ENCODE results near the gene EMC8. TPM values are rescaled to one million over a fixed set of nuclear protein-coding genes. Genes with fewer than 3 reads are reported as not detected.

EMC8 gene
- total RNA-seq, 1 experiment from 2014 or later, result 24.2 TPM

GRCh38 chr16:85770741-85771140, 28.6 kb downstream of the EMC8 start:
- Histone ChIP-seq H3K4me2 (ENCODE audit: low read depth, low read length, poor library complexity, severe bottlenecking) (no peak overlapping the region), H3K9me2 (replicated peaks; ENCODE audit: insufficient read depth, low read length) (no peaks in the 10 kb centered on the region), H4K20me1 (ENCODE audit: insufficient read depth, low read depth, low read length) (no peaks in the 10 kb centered on the region), H2AFZ (ENCODE audit: low read length) (no peak overlapping the region), H3K9ac (ENCODE audit: low read length) (no peak overlapping the region), H3K4me1 (ENCODE audit: low read length) (no peaks in the 10 kb centered on the region), H3K27ac (ENCODE audit: low read length) (no peak overlapping the region), H3K4me3 (ENCODE audit: low read length) (no peak overlapping the region), H3K9me3 (ENCODE audit: low read length) (no peaks in the 10 kb centered on the region), H3K36me3 (ENCODE audit: insufficient read depth, low read length) (no peaks in the 10 kb centered on the region), H3K27me3 (ENCODE audit: low read length) (no peaks in the 10 kb centered on the region), H3K79me2 (ENCODE audit: low read length) (no peaks in the 10 kb centered on the region)
- DNase-seq, result no peak

- Histone ChIP-seq H2AFZ (ENCODE audit: low read length) (no peak overlapping the region), H3K9ac (ENCODE audit: low read length) (no peak overlapping the region), H3K36me3 (ENCODE audit: insufficient read depth, low read length) (no peaks in the 10 kb centered on the region), H3K4me2 (ENCODE audit: low read depth, low read length, poor library complexity, severe bottlenecking) (no peak overlapping the region), H3K79me2 (ENCODE audit: low read length) (no peaks in the 10 kb centered on the region), H3K9me2 (replicated peaks; ENCODE audit: insufficient read depth, low read length) (no peaks in the 10 kb centered on the region), H4K20me1 (ENCODE audit: insufficient read depth, low read depth, low read length) (no peaks in the 10 kb centered on the region), H3K27me3 (ENCODE audit: low read length) (no peaks in the 10 kb centered on the region), H3K9me3 (ENCODE audit: low read length) (no peaks in the 10 kb centered on the region), H3K4me3 (ENCODE audit: low read length) (no peak overlapping the region), H3K4me1 (ENCODE audit: low read length) (no peaks in the 10 kb centered on the region), H3K27ac (ENCODE audit: low read length) (no peak overlapping the region)
- no peak for DNase-seq
These were observed 31.1 kb downstream of the EMC8 start for GRCh38 chr16:85768199-85768598.

GRCh38 chr16:85767531-85767930, 31.8 kb downstream of the EMC8 start:
- 0 out of 2 replicates have a peak, but pooled peaks cover 1% of the 10 kb centered on the region for H4K20me1 ChIP-seq (ENCODE audit: insufficient read depth, low read depth, low read length)
- no peaks in the 10 kb centered on the region for H3K4me1 ChIP-seq (ENCODE audit: low read length)
- H3K27me3 ChIP-seq (ENCODE audit: low read length), result no peaks in the 10 kb centered on the region
- no peak overlapping the region for H3K27ac ChIP-seq (ENCODE audit: low read length)
- H3K9me3 ChIP-seq (ENCODE audit: low read length), result no peaks in the 10 kb centered on the region
- H3K79me2 ChIP-seq (ENCODE audit: low read length), result no peaks in the 10 kb centered on the region
- no peak overlapping the region for H3K9ac ChIP-seq (ENCODE audit: low read length)
- H2AFZ ChIP-seq (ENCODE audit: low read length), result no peak overlapping the region
- no peak overlapping the region for H3K4me2 ChIP-seq (ENCODE audit: low read depth, low read length, poor library complexity, severe bottlenecking)
- DNase-seq, result no peak
- H3K4me3 ChIP-seq (ENCODE audit: low read length), result no peak overlapping the region
- no peaks in the 10 kb centered on the region for H3K36me3 ChIP-seq (ENCODE audit: insufficient read depth, low read length)
- H3K9me2 ChIP-seq (replicated peaks; ENCODE audit: insufficient read depth, low read length), result no peaks in the 10 kb centered on the region

GRCh38 chr16:85765767-85766166, 33.6 kb downstream of the EMC8 start:
- no peak overlapping the region for H3K27ac ChIP-seq (ENCODE audit: low read length)
- peaks cover 5% of the 10 kb centered on the region for H3K4me1 ChIP-seq (ENCODE audit: low read length)
- H2AFZ ChIP-seq (ENCODE audit: low read length), result no peak overlapping the region
- H3K36me3 ChIP-seq (ENCODE audit: insufficient read depth, low read length), result no peaks in the 10 kb centered on the region
- H3K4me2 ChIP-seq (ENCODE audit: low read depth, low read length, poor library complexity, severe bottlenecking), result no peak overlapping the region
- DNase-seq, result no peak
- no peaks in the 10 kb centered on the region for H3K9me3 ChIP-seq (ENCODE audit: low read length)
- H3K9ac ChIP-seq (ENCODE audit: low read length), result no peak overlapping the region
- H4K20me1 ChIP-seq (ENCODE audit: insufficient read depth, low read depth, low read length), result 0 out of 2 replicates have a peak, but pooled peaks cover 5% of the 10 kb centered on the region
- H3K4me3 ChIP-seq (ENCODE audit: low read length), result no peak overlapping the region
- no peaks in the 10 kb centered on the region for H3K9me2 ChIP-seq (replicated peaks; ENCODE audit: insufficient read depth, low read length)
- H3K79me2 ChIP-seq (ENCODE audit: low read length), result no peaks in the 10 kb centered on the region
- no peaks in the 10 kb centered on the region for H3K27me3 ChIP-seq (ENCODE audit: low read length)

GRCh38 chr16:85765211-85765610, 34.1 kb downstream of the EMC8 start:
- H3K36me3 ChIP-seq (ENCODE audit: insufficient read depth, low read length), result no peaks in the 10 kb centered on the region
- H4K20me1 ChIP-seq (ENCODE audit: insufficient read depth, low read depth, low read length), result 0 out of 2 replicates have a peak, but pooled peaks cover 5% of the 10 kb centered on the region
- H3K9me2 ChIP-seq (replicated peaks; ENCODE audit: insufficient read depth, low read length), result no peaks in the 10 kb centered on the region
- no peak for DNase-seq
- H2AFZ ChIP-seq (ENCODE audit: low read length), result no peak overlapping the region
- H3K9me3 ChIP-seq (ENCODE audit: low read length), result no peaks in the 10 kb centered on the region
- no peaks in the 10 kb centered on the region for H3K27me3 ChIP-seq (ENCODE audit: low read length)
- no peak overlapping the region for H3K4me2 ChIP-seq (ENCODE audit: low read depth, low read length, poor library complexity, severe bottlenecking)
- no peak overlapping the region for H3K27ac ChIP-seq (ENCODE audit: low read length)
- no peak overlapping the region for H3K9ac ChIP-seq (ENCODE audit: low read length)
- peaks cover 5% of the 10 kb centered on the region for H3K4me1 ChIP-seq (ENCODE audit: low read length)
- no peak overlapping the region for H3K4me3 ChIP-seq (ENCODE audit: low read length)
- no peaks in the 10 kb centered on the region for H3K79me2 ChIP-seq (ENCODE audit: low read length)

GRCh38 chr16:85763616-85764015, 35.7 kb downstream of the EMC8 start:
- Histone ChIP-seq H3K4me1 (ENCODE audit: low read length) (peaks cover 16% of the 10 kb centered on the region), H3K36me3 (ENCODE audit: insufficient read depth, low read length) (no peaks in the 10 kb centered on the region), H3K27ac (ENCODE audit: low read length) (no peak overlapping the region), H2AFZ (ENCODE audit: low read length) (no peak overlapping the region), H3K4me2 (ENCODE audit: low read depth, low read length, poor library complexity, severe bottlenecking) (no peak overlapping the region), H4K20me1 (ENCODE audit: insufficient read depth, low read depth, low read length) (peaks cover 11% of the 10 kb centered on the region; the same call in 1 of the 2 replicates), H3K9me3 (ENCODE audit: low read length) (no peaks in the 10 kb centered on the region), H3K27me3 (ENCODE audit: low read length) (no peaks in the 10 kb centered on the region), H3K79me2 (ENCODE audit: low read length) (no peaks in the 10 kb centered on the region), H3K9me2 (replicated peaks; ENCODE audit: insufficient read depth, low read length) (no peaks in the 10 kb centered on the region), H3K4me3 (ENCODE audit: low read length) (no peak overlapping the region), H3K9ac (ENCODE audit: low read length) (no peak overlapping the region)
- DNase-seq, result no peak

- H3K9ac ChIP-seq (ENCODE audit: low read length), result no peak overlapping the region
- H3K9me3 ChIP-seq (ENCODE audit: low read length), result no peaks in the 10 kb centered on the region
- no peaks in the 10 kb centered on the region for H3K27me3 ChIP-seq (ENCODE audit: low read length)
- H4K20me1 ChIP-seq (ENCODE audit: insufficient read depth, low read depth, low read length), result peaks cover 13% of the 10 kb centered on the region; the same call in 1 of the 2 replicates
- H3K4me1 ChIP-seq (ENCODE audit: low read length), result peaks cover 23% of the 10 kb centered on the region
- H3K9me2 ChIP-seq (replicated peaks; ENCODE audit: insufficient read depth, low read length), result no peaks in the 10 kb centered on the region
- no peaks in the 10 kb centered on the region for H3K36me3 ChIP-seq (ENCODE audit: insufficient read depth, low read length)
- no peak overlapping the region for H3K4me2 ChIP-seq (ENCODE audit: low read depth, low read length, poor library complexity, severe bottlenecking)
- DNase-seq, result no peak
- H2AFZ ChIP-seq (ENCODE audit: low read length), result no peak overlapping the region
- H3K79me2 ChIP-seq (ENCODE audit: low read length), result no peaks in the 10 kb centered on the region
- H3K27ac ChIP-seq (ENCODE audit: low read length), result no peak overlapping the region
- no peak overlapping the region for H3K4me3 ChIP-seq (ENCODE audit: low read length)
These were observed 36.4 kb downstream of the EMC8 start for GRCh38 chr16:85762970-85763369.

- H3K4me2 ChIP-seq (ENCODE audit: low read depth, low read length, poor library complexity, severe bottlenecking), result no peak overlapping the region
- H2AFZ ChIP-seq (ENCODE audit: low read length), result no peak overlapping the region
These were observed 37.5 kb downstream of the EMC8 start for GRCh38 chr16:85761861-85762260.

More at GRCh38 chr16:85761861-85762260, 37.5 kb downstream of the EMC8 start:
- Histone ChIP-seq H3K27me3 (ENCODE audit: low read length) (no peaks in the 10 kb centered on the region), H3K9ac (ENCODE audit: low read length) (no peak overlapping the region), H3K4me3 (ENCODE audit: low read length) (no peak overlapping the region), H3K27ac (ENCODE audit: low read length) (no peak overlapping the region), H3K9me2 (replicated peaks; ENCODE audit: insufficient read depth, low read length) (no peaks in the 10 kb centered on the region), H3K9me3 (ENCODE audit: low read length) (no peaks in the 10 kb centered on the region), H3K4me1 (ENCODE audit: low read length) (peaks cover 34% of the 10 kb centered on the region), H3K79me2 (ENCODE audit: low read length) (no peaks in the 10 kb centered on the region), H4K20me1 (ENCODE audit: insufficient read depth, low read depth, low read length) (peaks cover 14% of the 10 kb centered on the region; the same call in 1 of the 2 replicates), H3K36me3 (ENCODE audit: insufficient read depth, low read length) (no peaks in the 10 kb centered on the region)
- DNase-seq, result no peak

Data from Karpas-422 (cell line).